Lung (tissue), 12 donors: ENCODE data around the gene CYP26C1. TPM values are rescaled to one million over a fixed set of nuclear protein-coding genes. Genes with fewer than 3 reads are reported as not detected.
A peak's percentile ranks its signal among the peaks of the same experiment; 100 is the strongest.

Experiments
- ATAC-seq: fragments of 200-7000 bp; cut with Tn5 transposase; one replicate; pipeline ENCODE4 v1.9.1; 2020; ENCODE audit warnings: moderate number of reproducible peaks; ENCODE audit not compliant: insufficient read depth, low FRiP score
- DNase-seq, 3 donors: peaks; one replicate each; pipeline ENCODE4 v3.0.0-alpha.2; 2013 to 2017
- H3K27ac ChIP-seq, 2 donors: one replicate each; pipeline ENCODE4 v1.5.1; 2013; ENCODE audit warnings: mild to moderate bottlenecking in 2 of 2, moderate library complexity in 2 of 2, control low read depth in 1 of 2, inconsistent platforms in 1 of 2, low read depth in 1 of 2, low read length in 1 of 2
- H3K27me3 ChIP-seq, 3 donors: one replicate each; pipeline ENCODE4 v1.5.1; 2013; ENCODE audit warnings: low read length in 2 of 3; ENCODE audit not compliant: control insufficient read depth in 3 of 3, insufficient read depth in 3 of 3
- H3K36me3 ChIP-seq, 4 donors: one replicate each; pipeline ENCODE4 v1.5.1; 2013; ENCODE audit warnings: low read length in 4 of 4, mild to moderate bottlenecking in 1 of 4, moderate library complexity in 1 of 4; ENCODE audit not compliant: control insufficient read depth in 4 of 4, insufficient read depth in 4 of 4
- H3K4me1 ChIP-seq, 5 donors: one replicate each; pipeline ENCODE4 v1.5.1; 2013; ENCODE audit warnings: low read length in 5 of 5, mild to moderate bottlenecking in 2 of 5, moderate library complexity in 1 of 5; ENCODE audit not compliant: control insufficient read depth in 5 of 5, insufficient read depth in 5 of 5
- H3K4me3 ChIP-seq: one replicate; pipeline ENCODE4 v1.5.1; 2013; ENCODE audit warnings: mild to moderate bottlenecking, control low read depth, moderate library complexity
- H3K9ac ChIP-seq, 2 donors: one replicate each; pipeline ENCODE4 v1.5.1; 2013; ENCODE audit warnings: low read length in 2 of 2, control low read depth in 1 of 2; ENCODE audit not compliant: insufficient read depth in 1 of 2
- H3K9me3 ChIP-seq, 4 donors: one replicate each; pipeline ENCODE4 v1.5.1; 2013; ENCODE audit warnings: low read length in 3 of 4, mild to moderate bottlenecking in 1 of 4, moderate library complexity in 1 of 4; ENCODE audit not compliant: control insufficient read depth in 4 of 4, insufficient read depth in 3 of 4
- CTCF ChIP-seq: IDR thresholded peaks from 2 replicates; pipeline ENCODE4 v1.5.1; 2012; ENCODE audit warnings: mild to moderate bottlenecking; ENCODE audit errors: control extremely low read depth, extremely low read depth
- WGBS, 2 donors: extraction: QIAGEN DNeasy Blood & Tissue Kit; methylation state at CpG; one replicate each; pipeline ENCODE4 v1.1.7; 2013; 5-methylcytosine and 5-hydroxymethylcytosine counted together
- polyA plus RNA-seq, 2 donors: library from polyadenylated mRNA; stranded (reverse); fragments of 200-250 nt; gene quantifications; one replicate each; pipeline ENCODE4 v1.2.1, GENCODE V29; 2013
- total RNA-seq, 2 donors: library from RNA; depleted of rRNA in 1 of 2; stranded (reverse); fragments of >200 nt in 1 of 2; gene quantifications; one replicate each; pipeline ENCODE4 v1.2.1, GENCODE V29; 2014 to 2021
- donor health status: control.
- donor health status: control.
- donor health status: Bipolar disorder and iron deficiency.
- donor health status: healthy.
- donor health status: DM: yes; HTN: yes; CAD: no.

CYP26C1 gene
- total and polyA plus RNA-seq, 4 donors, result 0.02 to 0.77 (median 0.06) TPM; not detected in 1

DNA sequence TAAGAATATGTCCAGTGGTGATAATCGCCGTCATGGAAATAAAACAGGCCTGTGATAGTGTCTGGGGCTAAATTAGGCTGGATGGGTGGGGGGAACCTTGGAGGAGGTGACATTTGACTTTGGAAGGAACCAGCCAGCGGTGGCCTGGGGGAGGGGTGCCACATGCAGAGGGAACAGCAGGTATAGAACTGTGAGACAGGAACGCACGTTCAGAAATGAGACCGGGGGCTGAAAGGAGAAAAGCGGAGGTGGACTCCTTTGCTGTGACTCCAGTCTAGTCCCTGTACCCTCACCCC lies 10.5 kb downstream of the CYP26C1 start:
- H3K27me3 ChIP-seq, result peaks cover 9 to 96% (median 79%) of the 10 kb centered on the region in 3 donors

DNA sequence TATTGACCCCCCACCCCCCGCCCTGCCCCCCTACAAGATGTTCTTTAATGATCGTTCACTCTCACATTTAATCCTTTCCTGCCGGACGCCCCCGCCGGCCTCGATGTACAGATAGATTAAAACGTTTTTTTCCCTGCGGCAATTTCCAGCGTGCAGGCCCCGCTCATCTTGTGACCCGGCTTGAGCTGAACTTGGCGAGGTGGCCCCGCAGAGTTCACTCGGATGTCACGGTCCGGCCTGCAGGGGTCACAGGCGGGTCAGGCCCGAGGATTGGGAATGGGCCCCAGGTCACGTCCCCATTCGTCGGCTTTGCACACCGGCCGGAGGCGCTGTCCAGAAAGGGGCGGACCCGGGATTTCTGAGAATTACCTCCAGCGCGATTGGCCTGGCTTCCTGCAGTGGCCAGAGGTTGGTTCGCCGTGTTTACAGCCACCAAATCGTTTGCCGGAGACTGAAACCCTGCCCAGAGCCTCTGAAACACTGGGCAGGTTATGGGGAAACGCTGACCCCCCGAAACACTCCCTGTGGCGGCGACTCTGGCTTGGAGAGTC lies 11.2 kb downstream of the CYP26C1 start:
- DNase-seq (no peak), ATAC-seq (no peak)
- TF ChIP-seq CTCF, result no peak
- Histone ChIP-seq H3K9me3 (peaks cover 0 to 10% (median 0%) of the 10 kb centered on the region in 4 donors), H3K36me3 (no peaks in the 10 kb centered on the region), H3K27ac (no peak overlapping the region), H3K9ac (no peak overlapping the region), H3K4me1 (peaks cover 0 to 40% (median 25%) of the 10 kb centered on the region in 5 donors), H3K27me3 (peaks cover 9 to 97% (median 79%) of the 10 kb centered on the region in 3 donors), H3K4me3 (peak overlapping the region; percentile 27)
- 3 to 4% methylated on average over 36 to 37 of the region's 37 CpGs for WGBS, 2 donors

More for the DNA sequence above, 10.5 kb downstream of the CYP26C1 start:
- no peak overlapping the region for H3K9ac ChIP-seq
- no peaks in the 10 kb centered on the region for H3K36me3 ChIP-seq
- H3K9me3 ChIP-seq, result peaks cover 0 to 10% (median 0%) of the 10 kb centered on the region in 4 donors
- ATAC-seq (no peak), DNase-seq (no peak)
- H3K27ac ChIP-seq, result no peak overlapping the region
- TF ChIP-seq CTCF, result no peak
- peaks cover 0 to 40% (median 25%) of the 10 kb centered on the region in 5 donors for H3K4me1 ChIP-seq
- H3K4me3 ChIP-seq, result no peak overlapping the region
- WGBS, 2 donors, result 58 to 74% methylated on average over 7 of the region's 7 CpGs

DNA sequence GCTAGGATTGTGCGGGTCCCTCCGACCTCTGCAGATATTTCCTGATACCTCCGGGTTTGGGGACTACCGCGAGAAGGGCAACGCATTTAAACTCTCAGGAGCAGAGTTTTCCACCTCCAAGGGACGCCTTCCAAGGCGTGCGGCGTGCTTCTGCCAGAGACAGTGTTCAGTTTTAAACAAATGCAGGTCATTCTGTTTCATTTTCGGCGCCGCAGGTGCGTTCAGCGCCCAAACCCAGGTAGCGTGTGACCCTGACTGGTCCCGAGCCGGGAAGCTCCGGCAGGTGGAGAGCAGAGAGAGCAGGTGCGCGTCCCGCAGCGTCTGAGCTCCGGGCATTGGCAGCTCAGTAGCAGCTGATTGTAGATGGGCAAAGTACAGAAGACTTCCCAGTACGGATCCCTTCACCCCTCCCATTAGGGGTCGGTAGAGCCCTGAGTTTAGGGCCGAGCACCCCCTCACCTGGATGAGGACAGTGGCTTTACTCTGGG lies 11.7 kb downstream of the CYP26C1 start:
- Histone ChIP-seq H3K36me3 (no peaks in the 10 kb centered on the region), H3K27me3 (peaks cover 9 to 96% (median 75%) of the 10 kb centered on the region in 3 donors), H3K9ac (no peak overlapping the region), H3K4me1 (peaks cover 0 to 40% (median 25%) of the 10 kb centered on the region in 5 donors), H3K4me3 (no peak overlapping the region), H3K27ac (no peak overlapping the region), H3K9me3 (peaks cover 0 to 10% (median 0%) of the 10 kb centered on the region in 4 donors)
- no peak for DNase-seq
- WGBS, 2 donors, result 1 to 2% methylated on average over 27 of the region's 27 CpGs
- TF ChIP-seq CTCF, result no peak
- no peak for ATAC-seq
